Neutrophil (primary cell): ENCODE measurements around the gene SLC5A8.

Source experiments
- H3K27ac ChIP-seq: fragments of 200-600 bp; sonication (generic); 2 replicates; pipeline ENCODE4 v1.5.1; 2016; ENCODE audit warnings: mild to moderate bottlenecking, moderate library complexity
- H3K27me3 ChIP-seq: fragments of 200-600 bp; sonication (generic); 2 replicates; pipeline ENCODE4 v1.6.0; 2016; ENCODE audit warnings: mild to moderate bottlenecking
- H3K36me3 ChIP-seq: fragments of 200-600 bp; sonication (generic); 2 replicates; pipeline ENCODE4 v1.5.1; 2017
- H3K4me1 ChIP-seq, 2 experiments: fragments of 200-600 bp in 1 of 2; sonication (generic) in 1 of 2; 1 replicate in 1 of 2; 2 replicates in 1 of 2; pipeline versions ENCODE4 v1.5.1 to v1.6.1; 2013 to 2016; ENCODE audit warnings: low read depth in 1 of 2, low read length in 1 of 2, mild to moderate bottlenecking in 1 of 2, moderate library complexity in 1 of 2; ENCODE audit not compliant: control insufficient read depth in 1 of 2, insufficient read depth in 1 of 2
- H3K4me3 ChIP-seq, 2 experiments: fragments of 200-600 bp in 1 of 2; sonication (generic) in 1 of 2; 1 replicate in 1 of 2; 2 replicates in 1 of 2; pipeline ENCODE4 v1.5.1; 2013 to 2016; ENCODE audit warnings: low read depth in 1 of 2, low read length in 1 of 2, mild to moderate bottlenecking in 1 of 2, moderate library complexity in 1 of 2
- H3K9me3 ChIP-seq: fragments of 200-600 bp; sonication (generic); 2 replicates; pipeline ENCODE4 v1.5.1; 2016
- TF ChIP-seq, protein P1 (sequence below): fragments of 200-600 bp; sonication (generic); IDR thresholded peaks from 2 replicates; pipeline ENCODE4 v1.5.1; 2016; ENCODE audit warnings: antibody characterized with exemption

Gene SLC5A8

GRCh38 chr12:101200145-101200544, 9.9 kb downstream of the SLC5A8 start:
- no peak overlapping the region for H3K27ac ChIP-seq
- TF ChIP-seq, protein P1, sequence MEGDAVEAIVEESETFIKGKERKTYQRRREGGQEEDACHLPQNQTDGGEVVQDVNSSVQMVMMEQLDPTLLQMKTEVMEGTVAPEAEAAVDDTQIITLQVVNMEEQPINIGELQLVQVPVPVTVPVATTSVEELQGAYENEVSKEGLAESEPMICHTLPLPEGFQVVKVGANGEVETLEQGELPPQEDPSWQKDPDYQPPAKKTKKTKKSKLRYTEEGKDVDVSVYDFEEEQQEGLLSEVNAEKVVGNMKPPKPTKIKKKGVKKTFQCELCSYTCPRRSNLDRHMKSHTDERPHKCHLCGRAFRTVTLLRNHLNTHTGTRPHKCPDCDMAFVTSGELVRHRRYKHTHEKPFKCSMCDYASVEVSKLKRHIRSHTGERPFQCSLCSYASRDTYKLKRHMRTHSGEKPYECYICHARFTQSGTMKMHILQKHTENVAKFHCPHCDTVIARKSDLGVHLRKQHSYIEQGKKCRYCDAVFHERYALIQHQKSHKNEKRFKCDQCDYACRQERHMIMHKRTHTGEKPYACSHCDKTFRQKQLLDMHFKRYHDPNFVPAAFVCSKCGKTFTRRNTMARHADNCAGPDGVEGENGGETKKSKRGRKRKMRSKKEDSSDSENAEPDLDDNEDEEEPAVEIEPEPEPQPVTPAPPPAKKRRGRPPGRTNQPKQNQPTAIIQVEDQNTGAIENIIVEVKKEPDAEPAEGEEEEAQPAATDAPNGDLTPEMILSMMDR, result no peak
- H3K9me3 ChIP-seq, result no peaks in the 10 kb centered on the region
- H3K27me3 ChIP-seq, result no peaks in the 10 kb centered on the region
- no peak overlapping the region for H3K4me3 ChIP-seq
- H3K36me3 ChIP-seq, result no peaks in the 10 kb centered on the region
- H3K4me1 ChIP-seq, result no peaks in the 10 kb centered on the region

- no peaks in the 10 kb centered on the region for H3K4me1 ChIP-seq
- no peak overlapping the region for H3K4me3 ChIP-seq
- H3K9me3 ChIP-seq, result no peaks in the 10 kb centered on the region
- H3K36me3 ChIP-seq, result no peaks in the 10 kb centered on the region
- H3K27me3 ChIP-seq, result no peaks in the 10 kb centered on the region
- TF ChIP-seq, protein P1, result no peak
- no peak overlapping the region for H3K27ac ChIP-seq
Observed at GRCh38 chr12:101186291-101186690, 23.7 kb downstream of the SLC5A8 start.

DNA sequence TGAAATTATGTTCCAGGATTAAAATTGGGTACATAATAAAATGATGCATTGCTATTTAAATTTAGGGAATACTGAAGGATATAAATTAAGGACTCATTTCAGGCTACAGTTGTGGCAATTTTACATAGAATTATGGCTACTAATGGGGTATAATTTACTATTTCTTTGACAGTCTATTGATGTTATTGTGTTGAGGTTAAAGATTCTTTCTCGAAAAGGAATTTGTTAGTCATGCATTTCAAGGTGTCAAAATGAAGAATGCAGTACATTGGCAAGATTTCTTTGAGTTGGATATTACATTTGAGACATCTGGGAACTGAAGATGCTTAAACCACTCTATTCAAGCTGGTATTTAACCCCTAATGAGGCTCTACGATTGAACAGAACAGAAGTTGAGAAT, 28.3 kb downstream of the SLC5A8 start:
- no peak overlapping the region for H3K27ac ChIP-seq
- no peaks in the 10 kb centered on the region for H3K36me3 ChIP-seq
- H3K4me1 ChIP-seq, result no peaks in the 10 kb centered on the region
- H3K4me3 ChIP-seq, result no peak overlapping the region
- TF ChIP-seq, protein P1, result no peak
- no peaks in the 10 kb centered on the region for H3K27me3 ChIP-seq
- no peaks in the 10 kb centered on the region for H3K9me3 ChIP-seq

DNA sequence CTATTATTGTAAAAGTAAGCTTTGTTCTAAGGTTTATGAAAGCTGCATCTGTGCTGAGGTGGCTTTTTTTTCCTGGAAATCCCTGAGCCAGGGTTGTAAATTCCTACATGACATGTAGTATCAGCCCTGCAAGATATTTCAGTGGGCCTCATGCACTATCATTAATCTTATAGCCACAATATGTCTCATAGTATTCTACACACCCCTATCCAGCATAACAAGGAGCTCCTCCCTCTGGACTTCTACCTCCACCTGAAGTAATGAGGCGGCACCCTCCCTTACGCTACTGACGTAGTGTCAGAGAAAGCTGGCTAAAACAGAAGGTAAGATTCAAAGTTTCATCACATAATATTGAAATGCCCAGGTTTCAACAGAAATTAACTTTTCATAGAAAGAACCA, 35.5 kb downstream of the SLC5A8 start:
- TF ChIP-seq, protein P1, result no peak
- Histone ChIP-seq H3K27me3 (no peaks in the 10 kb centered on the region), H3K36me3 (no peaks in the 10 kb centered on the region), H3K9me3 (no peaks in the 10 kb centered on the region), H3K27ac (no peak overlapping the region), H3K4me1 (no peaks in the 10 kb centered on the region), H3K4me3 (no peak overlapping the region)

- TF ChIP-seq, protein P1, result no peak
- Histone ChIP-seq H3K36me3 (no peaks in the 10 kb centered on the region), H3K27ac (no peak overlapping the region), H3K27me3 (no peaks in the 10 kb centered on the region), H3K4me1 (no peaks in the 10 kb centered on the region), H3K9me3 (no peaks in the 10 kb centered on the region), H3K4me3 (no peak overlapping the region)
Observed at GRCh38 chr12:101173197-101173749, 36.8 kb downstream of the SLC5A8 start.

DNA sequence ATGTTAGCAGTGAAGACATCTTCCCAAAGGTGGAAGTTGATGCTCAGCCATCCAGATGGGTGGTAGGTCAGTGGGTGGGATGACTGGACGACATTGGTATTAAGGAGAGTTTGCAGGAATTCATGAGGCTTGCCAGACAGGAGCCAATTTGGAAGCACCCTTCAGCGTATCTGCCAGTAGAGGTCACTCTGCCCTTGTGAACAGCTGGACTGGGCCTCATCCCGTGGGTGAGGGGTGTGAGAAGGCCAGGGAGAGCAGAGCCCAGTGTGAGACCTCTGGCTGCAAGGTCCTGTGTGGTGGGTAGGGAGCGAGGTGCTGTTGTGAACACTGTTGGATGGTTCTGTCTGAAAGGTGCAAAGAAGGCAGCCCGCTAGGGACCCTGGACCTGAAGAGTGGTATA, 37.7 kb downstream of the SLC5A8 start:
- Histone ChIP-seq H3K4me3 (no peak overlapping the region), H3K4me1 (no peaks in the 10 kb centered on the region), H3K27me3 (no peaks in the 10 kb centered on the region), H3K27ac (no peak overlapping the region), H3K36me3 (no peaks in the 10 kb centered on the region), H3K9me3 (no peaks in the 10 kb centered on the region)
- TF ChIP-seq, protein P1, result no peak
